HG03025 (cell line): ENCODE results near the gene MAD1L1.

Source experiments
- ATAC-seq: cut with Tn5 transposase; IDR thresholded peaks from one replicate; pipeline ENCODE4 v1.9.1; 2021; ENCODE audit warnings: mild to moderate bottlenecking, moderate library complexity; ENCODE audit not compliant: unreplicated experiment, low FRiP score

MAD1L1 gene

DNA sequence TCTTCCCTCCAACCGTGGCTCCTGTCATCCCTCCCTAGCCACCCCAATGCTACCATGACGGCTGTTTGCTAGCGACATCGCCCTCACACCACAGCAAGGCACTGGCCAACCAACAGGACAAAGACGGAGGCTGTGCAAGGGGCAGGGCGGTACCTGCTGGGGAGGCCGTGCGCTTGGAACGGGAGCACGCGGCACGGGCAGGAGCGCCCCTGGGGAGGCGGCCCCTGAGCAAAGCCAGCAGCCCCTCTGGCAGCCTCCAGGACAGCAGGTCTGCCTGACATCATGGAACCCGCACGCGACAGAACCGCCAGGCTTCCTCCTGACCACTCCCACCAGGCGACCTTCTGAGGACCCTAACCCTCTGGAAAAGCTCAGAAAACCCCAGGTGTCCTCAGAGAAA is 12.7 kb downstream of the MAD1L1 start:
- ATAC-seq: no peak

GRCh38 chr7:2219606-2220005 is 13.1 kb downstream of the MAD1L1 start:
- ATAC-seq: no peak

DNA sequence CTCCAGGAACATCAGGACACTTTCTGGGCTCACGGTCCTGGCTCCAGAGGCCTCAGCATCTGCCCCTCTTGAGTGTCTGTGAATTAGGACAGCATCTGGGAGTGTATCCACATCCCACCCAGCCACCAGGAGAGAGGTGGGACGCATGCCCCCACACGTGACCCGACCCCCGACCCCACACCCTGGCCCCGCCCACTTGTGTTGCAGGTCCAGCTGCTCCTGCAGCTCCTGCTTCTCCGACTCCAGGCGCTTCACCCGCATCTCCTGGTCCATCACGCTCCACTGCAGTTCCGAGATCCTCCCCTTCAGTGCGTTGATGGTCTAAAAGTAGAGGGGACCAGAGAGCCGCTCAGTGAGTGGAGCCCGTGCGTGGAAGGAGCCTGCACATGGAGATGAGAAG is 13.6 kb downstream of the MAD1L1 start:
- no peak for ATAC-seq

- no peak for ATAC-seq
Observed at GRCh38 chr7:2218444-2218785, 14.3 kb downstream of the MAD1L1 start.

- no peak for ATAC-seq
Observed at GRCh38 chr7:2217716-2218443, 14.9 kb downstream of the MAD1L1 start.

DNA sequence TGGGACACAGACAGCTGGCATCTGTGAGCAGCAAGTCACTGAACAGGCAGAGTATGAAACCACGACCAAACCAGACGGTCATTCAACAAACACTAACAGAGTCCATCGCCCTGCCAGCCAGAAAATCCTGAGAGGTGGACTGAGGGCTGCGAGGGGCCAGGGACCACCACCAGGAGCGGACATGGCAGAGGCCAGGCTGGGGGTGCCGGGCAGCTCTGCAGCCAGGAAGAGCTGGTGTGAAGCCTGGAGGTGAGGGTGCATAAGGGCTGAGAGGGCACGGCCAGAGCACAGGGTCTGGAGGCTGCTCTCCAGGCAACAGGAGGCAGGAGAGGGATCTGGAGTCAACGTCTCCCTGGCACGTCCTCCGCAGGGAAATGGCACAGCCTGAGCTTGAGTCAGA is 15.5 kb downstream of the MAD1L1 start:
- ATAC-seq: no peak

GRCh38 chr7:2215851-2216250 is 16.9 kb downstream of the MAD1L1 start:
- no peak for ATAC-seq

DNA sequence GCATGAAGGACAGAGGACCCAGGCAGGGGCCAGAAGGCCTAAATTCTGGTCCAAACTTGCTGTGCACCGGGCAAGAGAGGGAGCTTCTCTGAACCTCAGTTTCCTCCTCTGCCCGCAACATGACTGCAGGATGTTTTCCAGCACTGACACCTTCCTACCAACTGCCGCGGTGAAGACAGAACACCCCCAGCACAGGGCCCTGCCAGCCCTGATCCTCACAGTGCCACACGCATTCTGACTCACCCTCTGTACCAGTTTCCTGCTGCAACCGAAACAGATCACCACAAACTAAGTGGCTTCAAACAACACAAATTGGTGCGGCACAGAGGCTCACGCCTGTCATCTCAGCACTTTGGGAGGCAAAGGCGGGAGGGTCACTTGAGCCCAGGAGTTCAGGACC is 18.1 kb downstream of the MAD1L1 start:
- ATAC-seq: no peak

DNA sequence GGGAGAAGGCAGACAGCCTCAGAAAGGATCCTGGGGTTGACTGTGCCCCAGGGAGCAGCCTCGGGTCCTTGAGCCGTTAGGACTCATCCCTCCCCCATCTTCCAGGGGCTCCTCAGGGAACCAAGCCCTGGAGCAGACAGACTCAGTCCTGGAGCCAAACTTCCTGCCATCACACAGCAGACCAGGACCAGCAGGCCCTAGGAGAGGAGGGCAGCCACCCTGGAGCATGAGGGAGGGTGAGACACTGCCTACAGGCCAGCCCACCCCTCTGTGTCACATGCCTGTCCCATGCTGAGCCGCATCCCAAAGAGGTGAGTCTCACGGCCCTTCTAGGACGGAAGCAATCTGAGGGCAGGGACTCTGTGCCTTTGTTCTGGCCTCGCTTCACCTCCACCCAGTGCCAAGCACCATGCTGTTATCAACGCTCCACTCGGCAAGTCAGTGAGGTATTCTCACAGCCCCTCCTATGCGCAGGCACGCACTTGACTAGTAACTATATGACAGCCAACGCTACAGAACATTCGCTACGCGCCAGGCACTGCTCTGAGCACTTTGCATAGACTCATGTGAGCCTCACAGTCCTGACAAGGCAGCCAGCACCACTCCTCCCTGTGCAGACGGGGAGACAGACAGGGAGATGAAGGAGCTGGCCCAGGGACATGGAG is 19.1 kb downstream of the MAD1L1 start:
- ATAC-seq: no peak

- ATAC-seq: no peak
Observed at GRCh38 chr7:2212906-2213305, 19.8 kb downstream of the MAD1L1 start.

GRCh38 chr7:2211926-2212325 is 20.8 kb downstream of the MAD1L1 start:
- no peak for ATAC-seq

GRCh38 chr7:2211259-2211880 is 21.4 kb downstream of the MAD1L1 start:
- no peak for ATAC-seq

DNA sequence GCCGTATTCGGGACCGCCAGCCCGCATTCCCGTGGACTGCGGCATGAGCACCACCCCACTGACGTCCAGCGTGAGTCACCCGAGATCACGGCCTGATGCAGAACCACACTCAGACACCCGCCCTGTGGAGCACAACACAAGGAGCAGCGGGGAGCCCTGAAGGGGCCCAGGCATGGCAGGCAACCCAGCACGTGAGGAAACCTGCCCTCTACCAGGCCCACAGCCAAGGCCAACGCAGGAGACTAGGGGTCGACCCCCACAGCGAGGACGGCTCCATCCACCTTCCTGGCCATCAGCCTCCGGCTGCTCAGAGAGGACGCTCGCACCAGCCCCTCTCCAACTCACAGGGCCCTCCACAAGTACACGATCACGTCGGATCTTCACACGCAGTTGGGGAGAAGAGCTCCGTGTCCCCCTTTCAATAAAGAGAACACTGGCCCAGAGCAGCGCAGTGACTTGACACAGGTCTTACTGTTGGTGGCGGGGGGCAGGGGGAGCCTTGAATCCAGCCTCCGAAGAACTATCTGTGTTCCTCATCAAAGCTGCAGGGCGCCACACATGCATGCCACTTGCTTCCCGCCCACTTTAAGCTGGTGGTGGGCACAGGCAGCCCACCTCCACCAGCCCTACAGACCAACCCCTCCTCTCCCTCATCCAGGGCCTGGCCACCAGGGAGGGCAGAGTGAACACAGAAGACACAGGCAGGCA is 22.0 kb downstream of the MAD1L1 start:
- no peak for ATAC-seq

- ATAC-seq: no peak
Observed at GRCh38 chr7:2209961-2210323, 22.8 kb downstream of the MAD1L1 start.

DNA sequence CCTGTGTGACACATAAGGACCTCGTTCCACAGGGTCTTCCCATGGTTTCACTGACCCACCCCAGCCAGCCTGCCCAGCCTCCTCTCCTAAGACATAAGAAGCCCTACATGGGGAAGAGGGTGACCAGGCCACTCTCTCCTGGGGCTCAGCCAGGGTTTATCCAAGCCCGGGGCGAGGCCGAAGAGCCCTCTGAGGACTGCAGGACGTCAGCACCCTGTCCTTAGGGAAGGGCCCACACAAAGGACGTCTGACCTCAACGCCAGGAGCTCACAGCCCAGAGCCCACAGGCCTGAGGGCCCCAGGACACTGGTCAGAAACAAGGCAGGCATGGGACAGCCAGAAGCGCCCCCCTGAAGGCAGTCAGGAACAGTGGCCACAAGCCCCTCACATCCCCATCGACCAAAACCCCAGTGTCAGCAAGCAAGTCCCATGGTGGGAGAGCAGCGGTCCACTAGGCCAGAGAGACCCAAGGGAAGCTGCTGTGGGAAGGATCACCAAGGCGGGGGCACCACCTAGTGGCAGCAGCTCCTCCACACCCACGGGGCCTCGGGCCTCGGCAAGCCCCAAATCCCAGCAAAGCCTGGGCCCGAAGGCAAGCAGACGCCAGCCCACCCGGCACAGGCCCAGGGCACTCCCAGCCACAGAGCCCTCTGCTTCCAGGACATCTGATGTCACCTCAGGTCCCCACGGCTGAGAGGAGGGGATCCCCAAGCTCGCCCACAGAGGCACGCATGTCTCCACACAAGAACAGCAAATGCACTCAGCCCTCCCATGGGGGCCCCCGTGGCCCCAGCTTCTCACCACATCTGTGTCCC is 23.4 kb downstream of the MAD1L1 start:
- ATAC-seq: no peak

DNA sequence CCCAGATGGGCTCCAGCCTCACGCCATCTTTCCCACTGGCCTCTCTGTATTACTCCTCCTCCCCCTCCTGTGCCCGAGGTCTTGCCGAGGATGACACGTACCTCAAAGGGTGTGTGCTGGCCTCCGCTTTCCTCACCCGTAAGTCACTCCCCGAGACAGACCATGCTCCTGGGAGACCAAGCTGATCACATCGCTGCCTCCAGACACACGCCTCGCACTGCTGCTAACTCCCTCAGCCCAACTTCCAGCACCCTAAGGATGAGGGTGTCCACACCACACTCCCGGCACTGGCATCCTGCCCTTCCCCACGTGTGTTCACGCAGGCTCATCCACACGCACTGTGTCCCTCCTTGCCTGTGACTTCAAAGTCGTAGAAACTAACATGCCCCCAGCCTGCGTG is 24.0 kb downstream of the MAD1L1 start:
- ATAC-seq: no peak

DNA sequence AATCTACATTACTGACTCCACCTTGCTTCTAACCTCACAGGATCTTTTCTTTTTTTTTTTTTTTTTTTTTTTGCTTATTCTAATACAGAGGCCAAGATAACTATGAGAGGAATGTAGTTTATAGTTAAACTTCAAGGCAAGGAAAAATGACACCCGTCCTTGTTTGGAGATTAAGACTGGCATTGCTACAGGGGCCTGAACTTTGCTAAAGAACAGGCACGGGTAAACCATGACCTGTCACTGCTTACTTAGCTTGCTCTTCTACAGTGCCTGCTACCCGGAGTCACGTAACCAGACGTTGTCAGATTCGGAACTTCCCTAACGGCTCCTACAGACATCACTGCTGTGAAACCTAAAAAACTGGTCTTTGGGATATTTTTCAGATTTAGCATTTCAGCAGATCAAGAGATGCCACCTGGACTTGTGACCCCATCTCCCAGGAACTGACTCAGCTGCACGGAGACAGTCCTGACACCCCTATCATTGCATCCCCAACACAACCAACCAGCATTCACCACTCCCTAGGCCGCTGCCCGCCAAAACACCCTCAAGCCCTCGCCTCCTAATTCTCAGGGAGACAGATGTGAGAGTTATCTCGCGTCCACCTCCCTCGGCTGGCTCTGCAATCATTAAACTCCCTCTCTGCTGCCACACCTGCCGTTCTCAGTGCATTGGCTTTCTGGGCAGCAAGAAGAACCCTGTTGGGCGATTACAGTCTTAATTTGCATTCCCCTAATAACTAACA is 27.5 kb downstream of the MAD1L1 start:
- ATAC-seq: no peak

- no peak for ATAC-seq
Observed at GRCh38 chr7:2204446-2204845, 28.3 kb downstream of the MAD1L1 start.

DNA sequence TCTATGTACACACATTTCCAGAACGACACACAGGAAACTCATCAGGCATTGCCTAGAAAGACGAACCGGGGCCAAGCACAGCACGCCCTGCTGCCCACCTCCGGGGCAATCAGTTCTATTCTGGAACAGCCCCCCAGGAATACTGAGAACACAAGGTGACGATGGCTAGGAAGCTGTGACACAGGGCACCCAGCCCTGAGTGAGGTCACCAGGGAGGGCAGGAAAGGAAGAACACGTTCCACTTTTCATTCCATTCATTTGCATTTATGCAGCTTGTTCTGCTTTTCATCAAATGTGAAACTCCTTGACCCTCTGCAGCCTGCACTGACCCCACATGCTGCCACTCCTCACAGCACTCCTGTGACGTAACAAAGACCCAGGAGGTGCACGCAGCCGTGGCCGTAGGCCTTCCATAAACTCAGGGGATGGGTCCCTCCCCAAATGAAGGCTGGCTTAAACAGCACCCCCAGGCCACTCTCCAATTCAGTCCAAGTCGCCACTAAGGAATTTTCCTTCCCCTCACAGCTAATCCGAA is 28.9 kb downstream of the MAD1L1 start:
- ATAC-seq: no peak
